ENCODE data around the gene KCTD15.

DNA sequence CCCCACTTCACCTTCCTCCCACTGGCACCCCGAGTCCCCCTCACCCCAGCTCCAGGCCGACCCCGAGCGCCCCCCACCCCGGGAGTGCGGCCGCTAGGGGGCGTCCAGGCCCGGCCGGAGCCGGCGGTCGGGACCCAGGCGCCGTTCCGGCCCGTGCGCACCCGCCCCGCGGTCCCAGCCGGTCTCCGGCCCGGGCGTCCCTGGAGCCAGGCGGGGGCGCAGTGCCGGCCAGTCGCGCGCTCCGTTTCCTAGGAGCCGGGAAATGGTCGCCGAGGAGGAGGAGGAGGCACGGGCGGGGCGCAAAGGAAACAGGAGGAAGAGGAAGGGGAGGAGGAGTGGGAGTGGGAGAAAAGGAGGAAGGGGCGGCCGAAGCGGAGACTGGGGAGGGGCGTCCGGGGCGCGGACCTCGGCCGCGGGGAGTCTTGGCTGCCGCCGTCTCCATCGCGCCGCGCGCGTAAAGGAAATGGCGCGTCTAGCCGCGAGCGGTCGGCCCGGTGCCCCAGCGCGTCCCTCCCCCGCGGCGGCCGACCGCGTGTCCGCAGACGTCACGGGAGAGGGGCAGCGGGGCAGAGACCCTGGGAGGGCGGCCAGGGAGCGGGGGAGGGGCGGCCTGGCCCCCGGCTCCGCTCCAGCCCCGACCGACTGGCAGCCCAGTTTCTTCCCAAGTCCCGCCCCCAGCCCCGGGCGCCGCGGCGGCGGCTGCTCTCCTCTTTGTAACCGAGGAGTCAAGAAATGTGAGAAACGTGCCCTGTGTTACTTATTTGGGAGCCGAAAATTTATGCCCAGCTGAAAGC is 1.1 kb upstream of the KCTD15 start:
- TF ChIP-seq POLR2AphosphoS5 (IDR thresholded peaks at IDR 0.05; ENCODE audit: low read depth, low read length) (peak; percentile 47; the same call in 1 of the 2 replicates), FOXP2 (optimal IDR thresholded peaks at IDR 0.05; ENCODE audit: borderline replicate concordance, extremely low read depth, extremely low read length, insufficient read depth) (peak; percentile 61)

All from PFSK-1 (cell line).